HG03066 (cell line): ENCODE data around the gene NANOS2.

Source experiments
- ATAC-seq: cut with Tn5 transposase; IDR thresholded peaks from one replicate; pipeline ENCODE4 v1.9.1; 2021; ENCODE audit warnings: low read depth; ENCODE audit not compliant: unreplicated experiment

The NANOS2 gene

DNA sequence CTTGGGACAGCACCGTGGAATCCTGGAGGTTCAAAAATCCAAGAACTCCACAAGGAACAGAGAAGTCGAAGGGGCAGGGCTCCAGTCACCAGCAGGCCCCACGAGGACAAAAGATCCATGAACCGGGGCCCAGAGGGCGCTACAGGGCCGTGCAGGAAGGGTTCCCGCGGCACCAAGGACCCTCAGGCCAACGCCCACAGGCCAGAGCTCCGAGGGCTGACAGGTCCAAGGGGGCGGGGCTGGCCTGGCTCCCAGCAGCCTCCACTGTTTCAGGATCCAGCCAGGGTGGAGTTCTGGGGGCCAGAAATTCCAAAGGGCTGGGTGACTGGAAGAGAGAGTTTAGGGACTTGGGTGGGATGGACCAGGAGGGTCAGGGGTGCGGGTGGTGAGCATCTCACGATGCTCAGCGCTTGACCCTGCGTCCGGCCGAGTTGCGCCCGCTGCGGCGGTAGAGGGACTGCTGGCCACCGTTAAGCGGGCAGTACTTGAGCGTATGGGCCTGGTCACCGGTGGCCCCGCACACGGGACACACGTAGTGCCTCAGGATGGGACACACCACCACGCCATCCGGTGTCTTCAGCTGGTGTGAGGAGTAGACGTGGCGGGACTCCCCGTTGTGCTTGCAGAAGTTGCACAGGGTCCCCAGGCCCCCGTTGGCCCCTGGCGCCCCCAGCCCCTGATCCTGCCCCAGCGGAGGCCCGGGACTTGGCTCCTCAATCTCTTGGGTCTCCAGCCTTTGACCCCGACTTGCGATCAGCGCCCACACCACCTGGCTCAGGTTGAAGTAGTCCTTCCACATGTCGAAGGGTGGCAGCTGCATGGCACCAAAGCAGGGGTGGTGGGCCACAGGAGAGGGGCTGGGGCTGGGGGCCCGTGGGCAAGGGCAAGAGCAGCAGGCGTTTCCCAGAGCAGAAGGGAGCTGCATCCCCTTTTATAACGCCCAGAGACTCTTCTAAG lies at the start of gene NANOS2:
NANOS2 (minus strand) TSS at position 905 of the 957 bp plus-strand sequence; CDS start at position 820, 85 bp downstream.
- no peak for ATAC-seq

GRCh38 chr19:45962021-45962420 lies 47.4 kb upstream of the NANOS2 start:
- no peak for ATAC-seq

DNA sequence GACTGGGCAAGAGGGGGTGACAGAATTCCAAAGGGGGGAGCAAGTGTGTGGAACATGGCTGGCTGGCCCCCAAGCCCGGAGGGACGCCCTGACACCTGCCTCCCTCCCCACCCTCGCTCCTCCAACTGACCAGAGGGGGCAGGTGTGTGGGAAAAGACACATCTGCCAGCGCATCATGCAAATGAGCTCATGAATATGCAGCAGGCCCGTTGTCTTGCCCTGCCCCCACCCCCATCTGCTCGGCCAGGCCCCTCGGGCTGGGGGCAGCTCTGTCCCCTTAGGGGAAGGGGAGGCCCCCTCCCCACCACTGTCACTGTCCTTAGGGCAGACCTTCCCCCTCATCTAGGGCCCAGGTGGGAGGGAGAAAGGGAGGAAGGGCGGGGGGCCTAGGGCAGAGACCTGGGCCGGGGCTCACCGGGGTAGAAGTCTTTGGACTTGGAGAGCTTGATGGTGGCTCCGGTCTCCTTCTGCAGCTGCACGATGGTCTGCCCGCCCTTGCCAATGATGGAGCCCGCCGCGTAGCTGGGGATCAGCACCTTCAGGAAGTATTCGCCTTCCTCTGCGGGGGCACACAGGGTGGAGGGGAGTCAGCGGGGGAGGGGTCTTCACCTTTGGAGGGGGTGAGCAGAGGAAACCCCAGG lies 46.1 kb upstream of the NANOS2 start:
- no peak for ATAC-seq

DNA sequence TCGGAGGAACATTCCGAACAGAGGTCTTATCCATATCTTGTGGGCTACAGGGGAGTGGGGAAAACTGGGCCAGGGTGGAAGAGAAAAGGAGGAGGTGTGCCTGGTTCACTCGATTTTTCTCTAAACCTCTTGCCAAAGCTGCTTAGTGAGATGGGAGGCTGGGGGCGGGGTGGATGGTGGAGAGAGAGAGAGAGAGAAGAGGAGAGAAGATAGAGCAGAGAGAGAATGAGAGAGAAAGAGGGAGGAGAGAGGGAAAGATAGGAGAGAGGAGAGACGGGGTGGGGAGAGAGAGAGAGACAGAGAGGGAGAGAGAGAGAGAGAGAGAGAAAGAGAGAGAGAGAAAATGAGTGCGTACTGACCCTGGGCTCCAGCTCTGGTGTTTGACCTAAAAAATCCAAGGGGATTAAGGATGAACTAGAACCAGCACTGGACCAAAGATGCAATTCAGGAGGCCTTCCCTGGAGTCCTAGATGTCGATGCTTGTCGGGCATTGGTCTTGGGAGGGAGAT lies 45.0 kb upstream of the NANOS2 start:
- no peak for ATAC-seq

DNA sequence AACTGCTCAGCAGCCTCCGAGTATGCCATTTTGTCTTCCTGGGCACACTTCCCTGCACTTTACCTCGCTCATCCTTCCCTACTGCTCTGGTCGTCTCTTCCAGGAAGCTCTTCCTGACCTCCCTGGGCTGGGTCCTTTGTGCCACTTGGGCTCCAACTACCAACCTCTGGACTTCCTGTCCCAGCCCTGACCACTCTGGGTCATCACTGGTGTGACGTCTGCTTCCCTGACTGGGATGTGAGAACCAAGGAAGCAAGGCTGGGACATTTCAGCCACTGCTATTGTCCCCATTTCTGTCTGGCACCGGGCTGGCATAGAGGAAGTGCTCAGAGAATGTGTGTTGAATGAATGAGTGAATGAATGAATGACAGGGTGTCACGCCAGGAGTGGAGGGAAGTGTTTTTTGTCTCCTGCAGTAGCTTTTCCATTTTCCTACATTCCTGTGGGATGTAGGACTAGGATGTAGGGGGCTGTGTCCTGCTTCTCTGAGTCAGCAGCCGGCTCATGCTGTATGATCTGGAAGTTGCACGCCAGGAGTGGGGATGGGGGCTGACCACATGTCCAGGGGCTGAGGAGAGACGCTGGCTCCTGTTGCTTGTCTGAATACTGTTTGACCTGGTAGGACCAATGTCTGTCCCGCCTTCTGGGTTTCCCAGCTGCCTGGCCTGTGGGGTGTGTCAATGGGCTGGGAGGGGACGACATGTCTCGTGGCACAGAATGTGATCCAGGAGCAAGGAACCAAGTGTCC lies 44.4 kb upstream of the NANOS2 start:
- ATAC-seq = no peak

- ATAC-seq = no peak
These were observed 43.7 kb upstream of the NANOS2 start for GRCh38 chr19:45958320-45958719.

- ATAC-seq = no peak
These were observed 41.5 kb upstream of the NANOS2 start for GRCh38 chr19:45955905-45956608.

DNA sequence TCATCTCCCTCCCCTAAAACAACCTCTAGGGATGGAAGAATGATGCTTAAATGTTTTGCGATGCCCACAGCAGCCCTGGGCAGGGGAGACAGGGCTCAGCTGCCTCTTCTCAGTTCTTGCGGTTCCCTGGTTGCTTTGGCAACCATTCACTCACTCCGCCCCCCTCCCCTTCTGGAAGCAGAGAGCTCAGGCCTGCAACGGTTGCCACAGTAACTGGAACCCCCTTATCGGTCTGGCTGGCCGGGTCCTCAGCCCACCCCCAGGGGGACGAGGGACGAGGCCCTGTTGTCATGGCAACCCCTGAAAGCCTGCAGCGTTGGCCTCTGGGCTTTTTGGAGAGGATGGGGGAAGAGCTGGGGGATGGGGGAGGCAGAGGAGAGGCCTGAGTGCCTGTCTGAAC lies 39.6 kb upstream of the NANOS2 start:
- no peak for ATAC-seq

DNA sequence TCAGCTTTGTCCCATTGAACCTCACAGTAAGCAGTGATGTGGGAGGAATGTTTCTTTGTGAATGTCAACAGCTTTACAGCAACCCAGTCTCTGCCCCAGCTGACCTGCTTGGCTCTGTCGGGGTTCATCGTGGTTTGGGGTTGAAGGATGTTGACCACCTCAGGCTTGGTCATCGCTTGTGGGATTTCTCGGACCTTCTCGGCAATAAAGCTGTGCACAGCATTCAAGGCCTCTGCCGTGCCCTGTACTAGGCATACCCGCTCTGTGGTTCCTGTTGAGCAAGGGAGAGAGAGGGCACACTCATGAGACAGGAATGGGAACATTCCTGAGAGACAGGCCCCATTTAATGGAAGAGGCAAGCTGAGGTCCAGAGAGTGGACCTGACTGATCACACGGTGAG lies 39.1 kb upstream of the NANOS2 start:
- no peak for ATAC-seq

GRCh38 chr19:45952686-45953505 lies 38.3 kb upstream of the NANOS2 start:
- ATAC-seq = no peak

- ATAC-seq = no peak
These were observed 37.7 kb upstream of the NANOS2 start for GRCh38 chr19:45952341-45952685.

DNA sequence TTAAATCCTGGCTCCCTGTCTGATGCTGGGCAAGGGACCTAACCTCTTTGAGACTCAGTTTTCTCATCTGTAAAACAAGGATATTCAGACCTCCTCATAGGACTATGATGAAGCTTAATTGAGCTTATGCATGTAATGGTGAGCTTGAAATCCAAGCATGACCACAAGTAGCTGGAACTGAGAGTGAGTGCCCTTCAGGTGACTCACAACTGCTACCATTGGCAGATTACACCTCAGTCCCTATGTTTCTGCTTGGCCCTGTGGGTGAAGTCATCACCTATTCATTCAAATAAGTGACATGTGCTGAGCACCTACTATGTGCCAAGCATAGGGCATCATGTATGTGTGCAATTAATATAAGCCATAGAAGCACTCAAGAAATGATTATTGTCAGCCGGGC lies 33.3 kb upstream of the NANOS2 start:
- ATAC-seq = no peak

GRCh38 chr19:45940515-45940805 lies 25.9 kb upstream of the NANOS2 start:
- ATAC-seq = no peak

DNA sequence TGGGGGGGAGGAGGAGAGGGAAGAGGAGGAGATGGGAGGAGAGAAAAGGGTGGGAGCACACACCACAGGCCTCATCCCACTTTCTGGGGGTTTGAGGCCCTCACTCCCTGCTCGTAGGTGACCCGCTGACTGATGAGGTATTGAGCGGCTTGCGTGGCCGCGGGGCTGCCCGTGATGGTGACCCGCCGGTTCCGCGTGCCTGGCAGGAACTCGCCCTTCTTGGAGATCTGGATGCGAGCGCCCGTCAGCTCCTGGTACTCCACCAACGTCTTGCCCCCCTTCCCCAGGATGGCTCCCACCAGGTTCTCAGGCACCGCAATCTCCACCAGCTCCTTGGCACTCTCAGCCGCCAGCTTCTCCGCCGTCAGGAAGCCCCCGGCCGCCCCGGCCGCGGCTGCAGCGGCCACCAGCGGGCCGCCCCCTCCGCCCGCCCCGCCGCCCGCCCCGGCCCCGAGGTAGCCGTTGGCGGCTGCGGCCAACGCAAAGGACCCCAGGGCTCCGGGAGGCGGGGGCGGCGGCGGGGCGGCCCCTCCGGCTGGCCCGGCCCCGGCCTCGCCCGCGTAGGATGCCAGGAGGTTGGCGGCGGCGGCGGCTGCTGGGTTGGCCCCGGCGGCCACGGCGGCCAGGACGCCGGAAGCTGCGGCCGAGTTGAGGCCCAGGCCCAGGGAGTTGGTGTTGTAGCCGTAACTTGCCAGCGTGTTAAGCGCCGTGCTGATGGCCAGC lies 25.4 kb upstream of the NANOS2 start:
- no peak for ATAC-seq

DNA sequence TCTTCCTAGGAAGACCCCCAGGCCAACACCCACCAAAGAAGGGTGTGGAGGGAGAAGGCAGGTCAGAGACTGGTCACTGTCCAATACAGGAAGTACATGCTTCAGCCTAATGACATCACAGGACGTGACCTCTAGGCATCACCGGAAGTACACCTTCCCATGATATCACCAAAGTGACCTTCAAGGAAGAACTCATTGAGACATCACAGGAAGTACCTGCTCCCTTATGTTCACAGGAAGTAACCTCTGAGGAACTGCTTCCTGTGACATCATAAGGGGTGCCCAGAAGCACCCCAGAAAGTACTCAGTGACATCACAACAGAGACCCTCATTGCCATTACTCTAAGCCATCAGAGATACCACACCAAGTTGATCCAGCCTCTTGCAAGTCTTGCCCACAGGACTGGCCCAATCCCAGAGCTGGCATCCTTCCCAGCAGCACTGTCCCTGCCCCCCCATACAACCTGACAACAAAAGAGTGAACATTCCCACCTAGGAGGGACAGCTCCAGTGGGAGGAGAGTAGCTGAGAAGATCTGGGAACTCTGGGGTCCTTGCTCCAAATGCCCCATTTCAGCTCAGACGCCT lies 24.2 kb upstream of the NANOS2 start:
- ATAC-seq = no peak

GRCh38 chr19:45935267-45935666 lies 20.7 kb upstream of the NANOS2 start:
- no peak for ATAC-seq

DNA sequence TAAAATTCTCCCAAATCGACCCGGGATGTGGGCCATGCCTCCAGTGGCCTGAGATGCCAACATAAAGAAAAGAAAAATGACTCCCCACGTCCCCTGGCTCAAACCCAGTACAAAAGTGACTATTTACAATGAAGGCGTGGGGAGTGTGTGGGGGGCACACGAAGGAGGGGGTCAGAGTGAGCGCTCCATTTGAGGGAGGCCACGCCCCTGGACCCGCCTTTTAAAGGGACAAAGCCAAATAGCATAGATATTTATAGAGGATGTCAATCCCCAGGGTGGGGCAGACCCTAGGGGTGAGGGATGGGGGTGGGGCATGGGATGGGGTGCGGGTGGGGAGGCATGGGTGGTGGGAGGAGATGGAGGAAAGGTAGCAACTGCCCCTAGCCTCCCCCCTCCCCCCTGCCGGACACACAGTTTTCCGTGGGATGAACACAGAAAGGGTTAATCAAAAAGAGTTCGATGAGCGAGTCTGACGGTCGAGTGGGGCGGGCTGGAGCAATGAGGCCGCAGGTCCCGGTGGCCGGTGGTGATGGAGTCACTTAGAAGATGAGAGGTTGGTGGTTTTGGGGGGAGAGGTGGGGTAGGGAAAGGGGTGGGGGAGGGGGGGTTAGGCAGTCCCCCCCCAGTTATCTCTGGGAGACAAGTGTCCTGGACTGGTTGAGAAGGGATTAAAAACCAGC lies 20.1 kb upstream of the NANOS2 start:
- no peak for ATAC-seq

DNA sequence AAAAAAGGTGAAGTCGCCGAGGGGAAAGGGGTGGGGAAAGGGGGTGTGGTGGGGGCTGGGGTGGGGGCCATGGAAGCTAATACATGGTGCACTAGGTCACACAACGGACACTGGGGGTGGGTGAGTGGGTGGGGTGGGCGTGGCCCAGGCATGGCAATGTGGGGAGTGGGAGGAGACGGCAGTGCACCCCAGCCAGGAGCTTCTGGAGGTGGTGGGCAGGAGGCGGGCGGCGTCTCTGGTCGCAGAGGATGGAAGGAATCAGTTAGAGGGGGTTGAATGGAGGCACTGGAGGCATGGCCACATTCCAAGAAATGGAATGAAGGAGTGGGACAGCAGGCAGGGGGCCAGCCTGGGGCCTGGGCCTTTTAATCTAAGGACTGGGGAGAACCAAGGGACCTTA lies 19.2 kb upstream of the NANOS2 start:
- no peak for ATAC-seq
